Common myeloid progenitor, CD34-positive (primary cell): ENCODE measurements around the gene SPAG6.

Experiments
- CTCF ChIA-PET: fragments of 350-600 bp; sonication (Branson Sonifier 250); formaldehyde crosslinking; loops from one replicate; lab custom pipeline; 2021; ENCODE audit warnings: antibody characterized with exemption; lab: Charles Lee
- POLR2A ChIA-PET: fragments of 350-600 bp; sonication (Branson Sonifier 250); formaldehyde crosslinking; loops from one replicate; lab custom pipeline; 2021; ENCODE audit warnings: antibody characterized with exemption; lab: Charles Lee
- DNase-seq, 3 donors: peaks; one replicate each; pipeline versions ENCODE4 v3.0.0 to v3.0.0-alpha.2; 2013
- H3K27ac ChIP-seq, 2 experiments: 1 replicate in 1 of 2; 2 replicates in 1 of 2; pipeline ENCODE4 v1.7.0; 2013; ENCODE audit warnings: inconsistent platforms in 2 of 2, low read length in 2 of 2, mild to moderate bottlenecking in 2 of 2, low read depth in 1 of 2, moderate library complexity in 1 of 2; ENCODE audit not compliant: severe bottlenecking in 2 of 2, insufficient read depth in 1 of 2, poor library complexity in 1 of 2
- H3K27me3 ChIP-seq, 5 experiments: replicated peaks in 2 of 5; 1 replicate in 3 of 5; 2 replicates in 2 of 5; pipeline versions ENCODE4 v1.6.1 to v1.7.0; 2013; ENCODE audit warnings: low read length in 4 of 5, mild to moderate bottlenecking in 2 of 5, moderate library complexity in 2 of 5, inconsistent platforms in 1 of 5; ENCODE audit not compliant: insufficient read depth in 5 of 5, control insufficient read depth in 4 of 5
- H3K36me3 ChIP-seq, 4 experiments: 1 replicate in 2 of 4; 2 replicates in 2 of 4; pipeline versions ENCODE4 v1.6.1 to v1.7.0; 2013; ENCODE audit warnings: low read length in 3 of 4, control low read depth in 1 of 4, mild to moderate bottlenecking in 1 of 4; ENCODE audit not compliant: control insufficient read depth in 4 of 4, insufficient read depth in 4 of 4
- H3K4me1 ChIP-seq, 4 experiments: 1 replicate in 3 of 4; 2 replicates in 1 of 4; pipeline versions ENCODE4 v1.6.1 to v1.7.1; 2013; ENCODE audit warnings: low read length in 3 of 4, mild to moderate bottlenecking in 3 of 4, control low read depth in 1 of 4, inconsistent platforms in 1 of 4, moderate library complexity in 1 of 4; ENCODE audit not compliant: control insufficient read depth in 4 of 4, insufficient read depth in 4 of 4; ENCODE audit errors: control extremely low read depth in 1 of 4
- H3K4me3 ChIP-seq, 7 experiments: 1 replicate in 4 of 7; 2 replicates in 3 of 7; pipeline versions ENCODE4 v1.5.1 to v1.7.0; 2013; ENCODE audit warnings: mild to moderate bottlenecking in 7 of 7, low read length in 6 of 7, moderate library complexity in 6 of 7, inconsistent platforms in 2 of 7, low read depth in 2 of 7, control low read depth in 1 of 7; ENCODE audit not compliant: insufficient read depth in 4 of 7, control insufficient read depth in 1 of 7; ENCODE audit errors: extremely low read depth in 1 of 7
- H3K9me3 ChIP-seq, 5 experiments: 1 replicate in 4 of 5; 2 replicates in 1 of 5; pipeline versions ENCODE4 v1.6.1 to v1.7.1; 2013; ENCODE audit warnings: low read length in 4 of 5, mild to moderate bottlenecking in 2 of 5, inconsistent platforms in 1 of 5, low read depth in 1 of 5, moderate library complexity in 1 of 5; ENCODE audit not compliant: control insufficient read depth in 4 of 5, insufficient read depth in 2 of 5; ENCODE audit errors: control extremely low read depth in 1 of 5
- WGBS: methylation state at CpG from one replicate; pipeline ENCODE4 v1.1.5; 2013; ENCODE audit not compliant: insufficient coverage; 5-methylcytosine and 5-hydroxymethylcytosine counted together

Gene SPAG6

GRCh38 chr10:22340329-22341189 is 4.7 kb upstream of the SPAG6 start:
- DNase-seq = peak; percentile 87 to 93 (median 88)
- POLR2A ChIA-PET = interaction anchor here (0.6 to 1.7 kb wide), 5 partner anchors 16 to 815 kb away, joined by 3 to 5 read pairs (median 3); partner anchors contain the start of gene SKIDA1
- Histone ChIP-seq H3K27me3 (peaks cover 26 to 86% (median 57%) of the 10 kb centered on the region in 5 experiments), H3K4me3 (peak overlapping the region; percentile 68 to 89 (median 80)), H3K27ac (peak overlapping the region; percentile 66 to 80), H3K9me3 (peaks cover 0 to 3% (median 0%) of the 10 kb centered on the region in 5 experiments), H3K4me1 (peaks cover 14 to 40% (median 35%) of the 10 kb centered on the region in 4 experiments), H3K36me3 (no peaks in the 10 kb centered on the region)
- CTCF ChIA-PET = interaction anchor here (1.0 to 1.9 kb wide), 3 partner anchors 25 to 347 kb away, joined by 5 to 7 read pairs (median 5); partner anchors contain the start of gene COMMD3
- 0% methylated on average over 93 of the region's 98 CpGs for WGBS

- Histone ChIP-seq H3K27ac (peak overlapping the region in 1 of 2 experiments; percentile 80), H3K4me1 (peaks cover 14 to 34% (median 30%) of the 10 kb centered on the region in 4 experiments), H3K36me3 (no peaks in the 10 kb centered on the region), H3K4me3 (peak overlapping the region; percentile 68 to 89 (median 80)), H3K9me3 (peaks cover 0 to 5% (median 0%) of the 10 kb centered on the region in 5 experiments), H3K27me3 (peaks cover 29 to 86% (median 61%) of the 10 kb centered on the region in 5 experiments)
- DNase-seq = peak in 2 of 3 donors; percentile 58 to 65
- POLR2A ChIA-PET = interaction anchor here (0.6 to 1.7 kb wide), 3 partner anchors 17 to 816 kb away, joined by 3 to 5 read pairs (median 4); partner anchors contain the start of gene SKIDA1
- under 1% methylated on average over 31 of the region's 40 CpGs for WGBS
- CTCF ChIA-PET = interaction anchor here (0.6 to 1.9 kb wide), 4 partner anchors 17 to 76 kb away, joined by 3 to 7 read pairs (median 5); partner anchors contain the start of gene COMMD3
These were observed 3.9 kb upstream of the SPAG6 start for GRCh38 chr10:22341190-22341925.

GRCh38 chr10:22341926-22342196 is 3.4 kb upstream of the SPAG6 start:
- H3K27ac ChIP-seq = no peak overlapping the region
- H3K4me1 ChIP-seq = peaks cover 14 to 29% (median 25%) of the 10 kb centered on the region in 4 experiments
- ChIA-PET POLR2A (interaction anchor here (0.6 kb wide), 1 partner anchor 746 kb away, joined by 3 read pairs; no protein-coding TSS in a partner anchor), CTCF (interaction anchor here (1.5 kb wide), 1 partner anchor 18 kb away, joined by 5 read pairs; no protein-coding TSS in a partner anchor)
- H3K27me3 ChIP-seq = peaks cover 33 to 86% (median 62%) of the 10 kb centered on the region in 5 experiments
- peaks cover 0 to 5% (median 0%) of the 10 kb centered on the region in 5 experiments for H3K9me3 ChIP-seq
- no peak overlapping the region for H3K4me3 ChIP-seq
- no peak for DNase-seq
- no peaks in the 10 kb centered on the region for H3K36me3 ChIP-seq
- WGBS = 19% methylated on average over 2 of the region's 3 CpGs

GRCh38 chr10:22342421-22342820 is 2.9 kb upstream of the SPAG6 start:
- H3K9me3 ChIP-seq = peaks cover 0 to 5% (median 0%) of the 10 kb centered on the region in 5 experiments
- no peaks in the 10 kb centered on the region for H3K36me3 ChIP-seq
- peaks cover 31 to 86% (median 59%) of the 10 kb centered on the region in 5 experiments for H3K27me3 ChIP-seq
- CTCF ChIA-PET = interaction anchor here (0.7 to 1.5 kb wide), 3 partner anchors 10 to 29 kb away, joined by 3 to 5 read pairs (median 3); no protein-coding TSS in a partner anchor
- DNase-seq = peak in 1 of 3 donors; percentile 21
- H3K27ac ChIP-seq = no peak overlapping the region
- no peak overlapping the region for H3K4me3 ChIP-seq
- POLR2A ChIA-PET = interaction anchor here (0.6 to 1.0 kb wide), 2 partner anchors 20 to 745 kb away, joined by 3 read pairs; no protein-coding TSS in a partner anchor
- peaks cover 14 to 27% (median 22%) of the 10 kb centered on the region in 4 experiments for H3K4me1 ChIP-seq
- WGBS = no CpG with 5 or more reads among the region's 3 CpGs

- CTCF ChIA-PET = interaction anchor here (1.0 to 1.5 kb wide), 6 partner anchors 12 to 131 kb away, joined by 3 to 4 read pairs (median 3); no protein-coding TSS in a partner anchor
- WGBS = no CpG with 5 or more reads among the region's 3 CpGs
- DNase-seq = peak in 2 of 3 donors; percentile 20 to 27
- H3K4me1 ChIP-seq = peaks cover 14 to 27% (median 22%) of the 10 kb centered on the region in 4 experiments
- H3K36me3 ChIP-seq = no peaks in the 10 kb centered on the region
- POLR2A ChIA-PET = no interaction called here
- H3K27me3 ChIP-seq = peaks cover 29 to 78% (median 47%) of the 10 kb centered on the region in 5 experiments
- H3K4me3 ChIP-seq = no peak overlapping the region
- peaks cover 0 to 5% (median 0%) of the 10 kb centered on the region in 5 experiments for H3K9me3 ChIP-seq
- no peak overlapping the region for H3K27ac ChIP-seq
These were observed 1.6 kb upstream of the SPAG6 start for GRCh38 chr10:22343731-22344130.

- Histone ChIP-seq H3K36me3 (no peaks in the 10 kb centered on the region), H3K4me1 (peaks cover 13 to 27% (median 22%) of the 10 kb centered on the region in 4 experiments), H3K9me3 (peaks cover 0 to 5% (median 0%) of the 10 kb centered on the region in 5 experiments), H3K4me3 (no peak overlapping the region), H3K27me3 (peaks cover 23 to 73% (median 42%) of the 10 kb centered on the region in 5 experiments), H3K27ac (no peak overlapping the region)
- peak in 2 of 3 donors; percentile 65 to 71 for DNase-seq
- ChIA-PET POLR2A (no interaction called here), CTCF (interaction anchor here (1.0 to 1.5 kb wide), 5 partner anchors 12 to 115 kb away, joined by 3 to 4 read pairs (median 3); no protein-coding TSS in a partner anchor)
- WGBS = 0% methylated on average over 1 of the region's 1 CpG
These were observed 1.0 kb upstream of the SPAG6 start for GRCh38 chr10:22344249-22344648.
